HepG2 (cell line): Measurements from ENCODE around the gene SCT. TPM values are rescaled to one million over a fixed set of nuclear protein-coding genes. Genes with fewer than 3 reads are reported as not detected.

Experiments
- ADNP ChIP-seq: sonication (generic); formaldehyde crosslinking; IDR thresholded peaks from 2 replicates; pipeline ENCODE4 v1.4.0; 2020; ENCODE audit warnings: missing genetic modification reagents
- KAT2B ChIP-seq: fragments of 150-350 bp; IDR thresholded peaks from 2 replicates; pipeline ENCODE4 v1.6.1; 2014; ENCODE audit warnings: low read depth, low read length, borderline replicate concordance
- MEIS1 ChIP-seq: sonication (generic); formaldehyde crosslinking; IDR thresholded peaks from 2 replicates; pipeline ENCODE4 v1.9.0; 2021; ENCODE audit warnings: mild to moderate bottlenecking, missing genetic modification reagents, moderate library complexity, borderline replicate concordance
- MTF2 ChIP-seq: sonication (generic); formaldehyde crosslinking; IDR thresholded peaks from 2 replicates; pipeline ENCODE4 v1.5.0; 2020; ENCODE audit warnings: missing genetic modification reagents, borderline replicate concordance
- NCOA5 ChIP-seq: sonication (generic); formaldehyde crosslinking; IDR thresholded peaks from 2 replicates; pipeline ENCODE4 v1.4.0; 2020; ENCODE audit warnings: missing genetic modification reagents
- NR3C1 ChIP-seq: sonication (generic); formaldehyde crosslinking; IDR thresholded peaks from 2 replicates; pipeline ENCODE4 v1.4.0; 2020; ENCODE audit warnings: missing genetic modification reagents
- RARA ChIP-seq: IDR thresholded peaks from 2 replicates; pipeline ENCODE4 v1.6.1; 2016; ENCODE audit warnings: missing genetic modification reagents, missing compliant biosample characterization
- RNF219 ChIP-seq: sonication (generic); formaldehyde crosslinking; IDR thresholded peaks from 2 replicates; pipeline ENCODE4 v1.5.0; 2020; ENCODE audit warnings: mild to moderate bottlenecking, missing genetic modification reagents
- SALL1 ChIP-seq: sonication (generic); formaldehyde crosslinking; IDR thresholded peaks from 2 replicates; pipeline ENCODE4 v1.8.0; 2022; ENCODE audit warnings: mild to moderate bottlenecking, missing genetic modification reagents
- SRSF1 ChIP-seq: fragments of 200-400 bp; formaldehyde crosslinking; optimal IDR thresholded peaks from 2 replicates; pipeline ENCODE3; 2017; ENCODE audit warnings: mild to moderate bottlenecking, low read depth, low read length, moderate library complexity
- TIGD3 ChIP-seq: sonication (generic); formaldehyde crosslinking; IDR thresholded peaks from 2 replicates; pipeline ENCODE4 v1.5.1; 2020; ENCODE audit warnings: mild to moderate bottlenecking, missing genetic modification reagents, borderline replicate concordance
- USF2 ChIP-seq, 2 experiments: sonication (generic) in 1 of 2; formaldehyde crosslinking in 1 of 2; IDR thresholded peaks; 2 replicates each; pipeline versions ENCODE4 v1.5.1 to v1.6.1; 2011 to 2020; ENCODE audit warnings: borderline replicate concordance in 1 of 2, low read depth in 1 of 2, low read length in 1 of 2, mild to moderate bottlenecking in 1 of 2, missing genetic modification reagents in 1 of 2, moderate library complexity in 1 of 2
- ZBTB20 ChIP-seq: sonication (generic); formaldehyde crosslinking; IDR thresholded peaks from 2 replicates; pipeline ENCODE4 v1.8.1; 2023; ENCODE audit warnings: missing genetic modification reagents, low read depth, mild to moderate bottlenecking, borderline replicate concordance
- ZFY ChIP-seq: sonication (generic); formaldehyde crosslinking; IDR thresholded peaks from 2 replicates; pipeline ENCODE4 v1.4.0; 2020; ENCODE audit warnings: missing genetic modification reagents
- ZKSCAN8 ChIP-seq: IDR thresholded peaks from 2 replicates; pipeline ENCODE4 v1.6.1; 2016; ENCODE audit warnings: borderline replicate concordance, missing genetic modification reagents, missing compliant biosample characterization
- ZMAT5 ChIP-seq: sonication (generic); formaldehyde crosslinking; IDR thresholded peaks from 2 replicates; pipeline ENCODE4 v1.5.0; 2020; ENCODE audit warnings: mild to moderate bottlenecking, low read depth, missing genetic modification reagents, borderline replicate concordance
- ZNF580 ChIP-seq: IDR thresholded peaks from 2 replicates; pipeline ENCODE4 v1.6.1; 2016; ENCODE audit warnings: low read depth, borderline replicate concordance
- ZNF639 ChIP-seq: conservative IDR thresholded peaks from 2 replicates; pipeline ENCODE4 v1.6.1; 2018; ENCODE audit warnings: missing genetic modification reagents
- ZNF724P ChIP-seq: sonication (generic); formaldehyde crosslinking; IDR thresholded peaks from 2 replicates; pipeline ENCODE4 v1.8.0; 2022; ENCODE audit warnings: missing genetic modification reagents, borderline replicate concordance
- ZNF816 ChIP-seq: sonication (generic); formaldehyde crosslinking; IDR thresholded peaks from 2 replicates; pipeline ENCODE4 v1.8.0; 2022; ENCODE audit warnings: missing genetic modification reagents, mild to moderate bottlenecking, borderline replicate concordance
- polyA plus RNA-seq, 8 experiments: library from polyadenylated mRNA; depleted of rRNA in 3 of 8; stranded (reverse) in 7 of 8; unstranded in 1 of 8; fragments of >200 nt; fragmentation: Illumina TruSeq in 4 of 8; extraction: Trizol in 4 of 8; gene quantifications; 2 replicates each; pipeline versions ENCODE4 v1.2.1 to v1.2.3, GENCODE V29; 2011 to 2016; ENCODE audit warnings: low read depth in 4 of 8, missing spikeins in 1 of 8, mixed read lengths in 1 of 8; ENCODE audit not compliant: insufficient read depth in 1 of 8
- total RNA-seq, 5 experiments: library from RNA; depleted of rRNA; stranded (reverse); fragments of >200 nt; fragmentation: Illumina TruSeq; extraction: Trizol; gene quantifications; 2 replicates each; pipeline ENCODE4 v1.2.3, GENCODE V29; 2016; ENCODE audit warnings: low read depth in 1 of 5

SCT gene
- total and polyA plus RNA-seq, 2 of the 13 experiments (the other 11 are each of a cell fraction or from before 2014, with no cell fraction given), result not detected

- TF ChIP-seq USF2 (IDR thresholded peaks at IDR 0.05; ENCODE audit: low read depth, low read length) (no peak), USF2 (CRISPR knock-in tag; IDR thresholded peaks at IDR 0.05; ENCODE audit: borderline replicate concordance) (no peak), TIGD3 (CRISPR knock-in tag) (no peak), NCOA5 (CRISPR knock-in tag) (no peak), ZNF816 (CRISPR knock-in tag) (no peak), ZFY (CRISPR knock-in tag) (no peak; the same call in 1 of the 2 replicates), MTF2 (CRISPR knock-in tag) (no peak), ZMAT5 (no peak), ZNF639 (no peak), KAT2B (no peak), ZBTB20 (CRISPR knock-in tag) (0 out of 2 replicates have a peak, but pooled peaks have one; percentile 39), RARA (peak; percentile 93), NR3C1 (CRISPR knock-in tag) (no peak), SALL1 (CRISPR knock-in tag) (peak; percentile 89), RNF219 (CRISPR knock-in tag) (no peak), MEIS1 (CRISPR knock-in tag) (no peak), ZNF580 (CRISPR knock-in tag) (peak; percentile 49; the same call in 1 of the 2 replicates), ADNP (CRISPR knock-in tag) (no peak), ZNF724P (CRISPR knock-in tag) (no peak), SRSF1 (no peak), ZKSCAN8 (CRISPR knock-in tag) (peak; percentile 77; the same call in 1 of the 2 replicates)
Measured at GRCh38 chr11:587978-588380, 39.0 kb downstream of the SCT start (continued).
